Left ventricle myocardium inferior (tissue), 1 donor: ENCODE data around the gene ZC3HAV1. TPM values are rescaled to one million over a fixed set of nuclear protein-coding genes. Genes with fewer than 3 reads are reported as not detected.
"Not testable (repeated sequence)": the region's sequence is repeated elsewhere in the genome, so short reads cannot be mapped to it uniquely, and the experiment has no call there.

Source experiments
- DNase-seq: peaks from one replicate; pipeline ENCODE4 v3.0.0-alpha.2; 2020
- H3K27ac ChIP-seq: fragments of 200-600 bp; replicated peaks from 2 replicates; pipeline ENCODE4 v1.8.0; 2021
- H3K27me3 ChIP-seq: fragments of 200-600 bp; 2 replicates; pipeline ENCODE4 v1.8.0; 2021; ENCODE audit warnings: low read depth
- H3K36me3 ChIP-seq: fragments of 200-600 bp; 2 replicates; pipeline ENCODE4 v1.8.0; 2021
- H3K4me1 ChIP-seq: fragments of 200-600 bp; 2 replicates; pipeline ENCODE4 v1.8.0; 2021
- H3K4me3 ChIP-seq: fragments of 200-600 bp; 2 replicates; pipeline ENCODE4 v1.8.0; 2021; ENCODE audit warnings: mild to moderate bottlenecking, moderate library complexity
- H3K9me3 ChIP-seq: fragments of 200-600 bp; replicated peaks from 2 replicates; pipeline ENCODE4 v1.8.0; 2021
- CTCF ChIP-seq: fragments of 200-600 bp; IDR thresholded peaks from 2 replicates; pipeline ENCODE4 v1.8.0; 2021; ENCODE audit warnings: antibody characterized with exemption, mild to moderate bottlenecking, borderline replicate concordance
- intact Hi-C: fragments of 100-400 bp; cut with micrococcal nuclease; formaldehyde crosslinking; loops from one replicate; pipeline ENCODE4 v1.11.0; 2022
- total RNA-seq: library from RNA; stranded (reverse); fragmentation: NEBNext Ultra II Directional; extraction: Animal tissue kit (Norgen Biotek cat#: 25700); gene quantifications from one replicate; pipeline ENCODE4 v1.2.1, GENCODE V29; 2021
- donor health status: DM: no; HTN: yes; CAD: no; lungs with severe emphysema.

Gene ZC3HAV1
- total RNA-seq, 1 donor from 2014 or later = 6.8 TPM

DNA sequence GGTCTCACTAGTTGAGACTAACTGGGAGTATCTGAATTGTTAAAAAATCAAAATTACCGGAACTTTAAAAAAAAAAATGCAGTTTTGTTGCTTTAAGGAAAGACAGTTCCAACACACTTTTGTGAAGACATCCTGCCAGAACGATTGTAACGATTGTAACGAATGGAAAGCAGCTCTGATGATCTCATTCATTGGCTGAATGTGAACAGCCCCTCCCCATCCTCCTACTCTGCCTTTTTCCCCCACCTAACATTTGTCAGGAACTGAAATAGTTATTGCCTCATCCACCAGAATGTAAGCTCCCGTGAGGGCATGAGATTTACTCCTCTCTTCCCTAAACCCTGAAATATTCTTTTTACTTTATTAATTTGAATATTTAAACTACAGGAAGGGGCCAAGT is 50.6 kb downstream of the ZC3HAV1 start:
- intact Hi-C loops = no loop called here
- H3K36me3 ChIP-seq = peaks cover 63% of the 10 kb centered on the region
- no peak for TF ChIP-seq CTCF
- H3K9me3 ChIP-seq = no peaks in the 10 kb centered on the region
- H3K4me3 ChIP-seq = no peak overlapping the region
- H3K27ac ChIP-seq = peak overlapping the region; percentile 87
- no peak for DNase-seq
- peaks cover 35% of the 10 kb centered on the region for H3K4me1 ChIP-seq
- H3K27me3 ChIP-seq = no peaks in the 10 kb centered on the region

GRCh38 chr7:139055674-139056073 is 53.8 kb downstream of the ZC3HAV1 start:
- no peaks in the 10 kb centered on the region for H3K27me3 ChIP-seq
- H3K36me3 ChIP-seq = peaks cover 63% of the 10 kb centered on the region
- intact Hi-C loops = no loop called here
- peaks cover 26% of the 10 kb centered on the region for H3K4me1 ChIP-seq
- no peak for DNase-seq
- H3K27ac ChIP-seq = no peak overlapping the region
- no peak overlapping the region for H3K4me3 ChIP-seq
- no peak for TF ChIP-seq CTCF
- H3K9me3 ChIP-seq = no peaks in the 10 kb centered on the region

DNA sequence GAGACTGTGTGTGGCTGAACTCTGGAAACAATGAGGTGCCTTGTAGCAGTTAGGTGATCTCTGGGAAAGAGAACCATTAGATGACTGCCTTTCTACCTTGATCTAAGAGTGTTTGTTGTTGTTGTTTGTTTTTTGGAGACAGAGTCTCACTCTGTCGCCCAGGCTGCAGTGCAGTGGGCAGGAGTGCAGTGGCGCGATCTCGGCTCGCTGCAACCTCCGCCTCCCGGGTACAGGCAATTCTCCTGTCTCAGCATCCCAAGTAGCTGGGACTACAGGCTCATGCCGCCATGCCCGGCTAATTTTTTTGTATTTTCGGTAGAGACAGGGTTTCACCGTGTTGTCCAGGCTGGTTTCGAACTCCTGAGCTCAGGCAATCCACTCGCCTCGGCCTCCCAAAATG is 54.9 kb downstream of the ZC3HAV1 start:
- Histone ChIP-seq H3K4me1 (peaks cover 17% of the 10 kb centered on the region), H3K36me3 (peaks cover 68% of the 10 kb centered on the region)
- intact Hi-C loops, H3K27ac ChIP-seq, H3K27me3 ChIP-seq, DNase-seq, H3K4me3 ChIP-seq, H3K9me3 ChIP-seq: not testable (repeated sequence)

GRCh38 chr7:139054101-139054500 is 55.4 kb downstream of the ZC3HAV1 start:
- intact Hi-C loops = no loop called here
- H3K36me3 ChIP-seq = peaks cover 73% of the 10 kb centered on the region
- no peaks in the 10 kb centered on the region for H3K27me3 ChIP-seq

DNA sequence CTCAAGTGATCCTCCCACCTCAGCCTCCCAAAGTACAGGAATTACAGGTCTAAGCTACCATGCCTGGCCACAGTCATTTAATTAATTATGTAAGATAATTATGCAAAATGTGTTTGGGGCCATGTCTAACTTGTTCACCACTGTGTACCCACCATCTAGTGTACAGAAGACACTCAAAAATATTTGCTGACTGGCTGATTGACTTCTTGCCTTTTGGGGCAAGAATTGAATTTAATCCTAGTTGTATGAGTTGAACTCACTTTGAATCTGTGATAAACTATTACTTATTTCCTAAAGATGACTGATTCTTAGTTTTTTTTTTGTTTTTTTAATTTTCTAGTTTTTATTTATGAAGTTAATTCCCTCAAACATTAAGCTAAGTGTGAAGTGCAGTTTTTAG is 57.9 kb downstream of the ZC3HAV1 start:
- TF ChIP-seq CTCF = no peak
- DNase-seq = no peak

More at GRCh38 chr7:139054101-139054500, 55.4 kb downstream of the ZC3HAV1 start:
- Histone ChIP-seq H3K27ac (no peak overlapping the region), H3K9me3 (no peaks in the 10 kb centered on the region), H3K4me3 (no peak overlapping the region), H3K4me1 (peaks cover 12% of the 10 kb centered on the region)
- DNase-seq = no peak
- TF ChIP-seq CTCF = no peak

GRCh38 chr7:139049936-139050335 is 59.6 kb downstream of the ZC3HAV1 start:
- Histone ChIP-seq H3K4me3 (no peak overlapping the region), H3K27me3 (no peaks in the 10 kb centered on the region), H3K36me3 (peaks cover 90% of the 10 kb centered on the region), H3K4me1 (peaks cover 23% of the 10 kb centered on the region), H3K27ac (no peak overlapping the region), H3K9me3 (no peaks in the 10 kb centered on the region)
- TF ChIP-seq CTCF = no peak
- intact Hi-C loops = no loop called here
- no peak for DNase-seq

More for the DNA sequence above, 57.9 kb downstream of the ZC3HAV1 start:
- Histone ChIP-seq H3K27me3 (no peaks in the 10 kb centered on the region), H3K36me3 (peaks cover 91% of the 10 kb centered on the region), H3K4me1 (peaks cover 7% of the 10 kb centered on the region), H3K9me3 (no peaks in the 10 kb centered on the region), H3K4me3 (no peak overlapping the region), H3K27ac (no peak overlapping the region)
- intact Hi-C loops = no loop called here
